K562 (cell line): ENCODE measurements around the gene CLIC1. TPM values are rescaled to one million over a fixed set of nuclear protein-coding genes. Genes with fewer than 3 reads are reported as not detected.

Source experiments
- BCL6 ChIP-seq: fragments of 250-450 bp; sonication (Bioruptor Pico); IDR thresholded peaks from 2 replicates; pipeline ENCODE4 v1.4.0; 2020
- CSDE1 ChIP-seq, 2 experiments: fragments of 450-650 bp; IDR thresholded peaks; 2 replicates each; pipeline ENCODE4 v1.6.1; 2016; ENCODE audit warnings: mild to moderate bottlenecking in 1 of 2
- GABPA ChIP-seq: fragments of 200-800 bp; sonication (Bioruptor generic); conservative IDR thresholded peaks from 2 replicates; pipeline ENCODE4 v1.6.1; 2016; ENCODE audit warnings: low read depth, missing genetic modification characterization, missing compliant biosample characterization
- HBP1 ChIP-seq: fragments of 450-650 bp; formaldehyde crosslinking; IDR thresholded peaks from 2 replicates; pipeline ENCODE4 v1.4.0; 2022; ENCODE audit warnings: missing genetic modification characterization
- KDM2B ChIP-seq: fragments of 250-450 bp; sonication (Bioruptor Pico); IDR thresholded peaks from 2 replicates; pipeline ENCODE4 v1.8.0; 2021; ENCODE audit warnings: mild to moderate bottlenecking, moderate library complexity
- MLX ChIP-seq, 2 experiments: fragments of 450-650 bp in 1 of 2; sonication (generic) in 1 of 2; formaldehyde crosslinking; conservative IDR thresholded peaks; 2 replicates each; pipeline versions ENCODE4 v1.4.0 to v1.8.1; 2020 to 2022; ENCODE audit warnings: mild to moderate bottlenecking in 1 of 2, missing genetic modification reagents in 1 of 2
- NR2F6 ChIP-seq: fragments of 450-650 bp; formaldehyde crosslinking; IDR thresholded peaks from 2 replicates; pipeline ENCODE4 v1.4.0; 2020; ENCODE audit warnings: mild to moderate bottlenecking
- POLR3A ChIP-seq: IDR thresholded peaks from 2 replicates; pipeline ENCODE4 v1.6.1; 2011; ENCODE audit warnings: borderline replicate concordance, mild to moderate bottlenecking, moderate library complexity; ENCODE audit not compliant: insufficient read length, insufficient read depth; ENCODE audit errors: extremely low read depth
- PTRF ChIP-seq: fragments of 450-650 bp; IDR thresholded peaks from 2 replicates; pipeline ENCODE4 v1.6.1; 2016; ENCODE audit warnings: mild to moderate bottlenecking, missing genetic modification characterization, missing compliant biosample characterization
- SNRNP70 ChIP-seq: fragments of 200-400 bp; formaldehyde crosslinking; optimal IDR thresholded peaks from 2 replicates; pipeline ENCODE3; 2017; ENCODE audit warnings: low read depth, low read length
- SP1 ChIP-seq: sonication (generic); formaldehyde crosslinking; IDR thresholded peaks from 2 replicates; pipeline ENCODE4 v1.8.1; 2022; ENCODE audit warnings: mild to moderate bottlenecking, missing genetic modification reagents
- TAL1 ChIP-seq: fragments of 450-650 bp; IDR thresholded peaks from 2 replicates; pipeline ENCODE4 v1.6.1; 2016; ENCODE audit warnings: mild to moderate bottlenecking
- TRIM24 ChIP-seq, 2 experiments: fragments of 450-650 bp; IDR thresholded peaks; 2 replicates each; pipeline ENCODE4 v1.6.1; 2016
- ZNF347 ChIP-seq: fragments of 450-650 bp; formaldehyde crosslinking; IDR thresholded peaks from 2 replicates; pipeline ENCODE4 v1.4.0; 2020; ENCODE audit warnings: low read depth, mild to moderate bottlenecking, moderate library complexity
- ZNF407 ChIP-seq: fragments of 450-650 bp; IDR thresholded peaks from 2 replicates; pipeline ENCODE4 v1.6.1; 2016; ENCODE audit warnings: low read depth
- ZNF444 ChIP-seq: fragments of 250-450 bp; sonication (Bioruptor Pico); IDR thresholded peaks from 2 replicates; pipeline ENCODE4 v1.4.0; 2020; ENCODE audit warnings: mild to moderate bottlenecking, moderate library complexity
- ZNF644 ChIP-seq: fragments of 200-800 bp; sonication (Bioruptor generic); IDR thresholded peaks from 2 replicates; pipeline ENCODE4 v1.6.1; 2016; ENCODE audit warnings: low read depth, missing genetic modification characterization, missing compliant biosample characterization
- polyA plus RNA-seq, 8 experiments: library from polyadenylated mRNA; depleted of rRNA in 4 of 8; stranded (reverse) in 5 of 8; unstranded in 3 of 8; fragments of >200 nt; fragmentation: Nextera tagmentation in 2 of 8; fragmentation: Illumina TruSeq in 1 of 8; extraction: Ambion mirVana in 2 of 8; extraction: Trizol in 1 of 8; gene quantifications; 2 replicates each; pipeline versions ENCODE4 v1.2.1 to v1.2.3, GENCODE V29; 2011 to 2014; ENCODE audit warnings: inconsistent platforms in 1 of 8, missing spikeins in 1 of 8
- total RNA-seq, 7 experiments: library from RNA; depleted of rRNA in 6 of 7; stranded (reverse); fragments of >200 nt in 6 of 7; fragmentation: Illumina TruSeq in 2 of 7; extraction: Trizol in 2 of 7; gene quantifications; 2 replicates each; pipeline versions ENCODE4 v1.2.1 to v1.2.3, GENCODE V29; 2011 to 2021; ENCODE audit warnings: low replicate concordance in 1 of 7

CLIC1 gene
- total and polyA plus RNA-seq, 9 of the 15 experiments (the other 6 are each of a cell fraction or from before 2014, with no cell fraction given) = 1,267 to 2,419 (median 1,808) TPM

- TF ChIP-seq HBP1 (peak; percentile 35; the same call in 1 of the 2 replicates), TAL1 (no peak), SP1 (CRISPR knock-in tag) (peak; percentile 89), ZNF444 (CRISPR knock-in tag) (no peak), TRIM24 (IDR thresholded peaks at IDR 0.05) (peak in 1 of 2 experiments; percentile 26; a peak in 1 of 4 replicates), NR2F6 (CRISPR knock-in tag) (no peak), ZNF407 (no peak), MLX (CRISPR knock-in tag; conservative IDR thresholded peaks at IDR 0.05) (0 out of 4 replicates have a peak, but pooled peaks of 1 of the 2 experiments have one; percentile 62), ZNF347 (CRISPR knock-in tag) (no peak), SNRNP70 (peak; percentile 1), ZNF644 (tag) (no peak), CSDE1 (IDR thresholded peaks at IDR 0.05) (no peak), KDM2B (CRISPR knock-in tag) (no peak), POLR3A (no peak), BCL6 (CRISPR knock-in tag) (no peak), GABPA (tag) (no peak), PTRF (tag) (no peak)
Observed at GRCh38 chr6:31727717-31728671, 8.3 kb downstream of the CLIC1 start (continued).
